NB4 (cell line): Measurements from ENCODE around the gene NEO1.

ENCODE experiments used
- POLR2A ChIP-seq: IDR thresholded peaks from 2 replicates; pipeline ENCODE4 v1.6.1; 2011; ENCODE audit warnings: mild to moderate bottlenecking; ENCODE audit not compliant: insufficient read length; ENCODE audit errors: extremely low read depth
- TF ChIP-seq, protein P1 (sequence below): IDR thresholded peaks from one replicate; pipeline ENCODE4 v1.5.1; 2012; ENCODE audit warnings: low read depth, low read length

DNA sequence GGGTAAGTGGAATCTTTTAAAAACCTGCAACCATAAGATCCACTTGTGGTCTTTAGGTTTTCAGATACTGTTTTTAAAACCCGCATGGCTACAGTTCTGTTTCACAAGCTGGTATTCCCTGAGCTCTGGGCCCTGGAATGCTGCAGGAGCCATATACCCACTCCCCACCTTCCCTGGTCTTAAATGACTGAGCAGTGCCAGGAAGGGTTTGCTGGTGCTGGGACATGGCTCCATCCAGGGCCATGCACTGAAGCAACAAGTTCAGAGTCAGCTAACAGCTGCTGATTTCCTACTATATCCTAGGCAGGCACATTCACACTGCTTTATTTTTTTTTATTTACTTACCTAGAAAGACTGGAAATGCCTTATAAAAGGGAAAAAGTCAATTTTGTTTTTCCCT is 239.2 kb downstream of the NEO1 start:
- TF ChIP-seq POLR2A = no peak
- TF ChIP-seq, protein P1, sequence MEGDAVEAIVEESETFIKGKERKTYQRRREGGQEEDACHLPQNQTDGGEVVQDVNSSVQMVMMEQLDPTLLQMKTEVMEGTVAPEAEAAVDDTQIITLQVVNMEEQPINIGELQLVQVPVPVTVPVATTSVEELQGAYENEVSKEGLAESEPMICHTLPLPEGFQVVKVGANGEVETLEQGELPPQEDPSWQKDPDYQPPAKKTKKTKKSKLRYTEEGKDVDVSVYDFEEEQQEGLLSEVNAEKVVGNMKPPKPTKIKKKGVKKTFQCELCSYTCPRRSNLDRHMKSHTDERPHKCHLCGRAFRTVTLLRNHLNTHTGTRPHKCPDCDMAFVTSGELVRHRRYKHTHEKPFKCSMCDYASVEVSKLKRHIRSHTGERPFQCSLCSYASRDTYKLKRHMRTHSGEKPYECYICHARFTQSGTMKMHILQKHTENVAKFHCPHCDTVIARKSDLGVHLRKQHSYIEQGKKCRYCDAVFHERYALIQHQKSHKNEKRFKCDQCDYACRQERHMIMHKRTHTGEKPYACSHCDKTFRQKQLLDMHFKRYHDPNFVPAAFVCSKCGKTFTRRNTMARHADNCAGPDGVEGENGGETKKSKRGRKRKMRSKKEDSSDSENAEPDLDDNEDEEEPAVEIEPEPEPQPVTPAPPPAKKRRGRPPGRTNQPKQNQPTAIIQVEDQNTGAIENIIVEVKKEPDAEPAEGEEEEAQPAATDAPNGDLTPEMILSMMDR = no peak
